ENCODE measurements around the gene CANT1. TPM values are rescaled to one million over a fixed set of nuclear protein-coding genes. Genes with fewer than 3 reads are reported as not detected.

The CANT1 gene
- total RNA-seq, 4 donors from 2014 or later: 9.2 to 40.6 (median 21.5) TPM

DNA sequence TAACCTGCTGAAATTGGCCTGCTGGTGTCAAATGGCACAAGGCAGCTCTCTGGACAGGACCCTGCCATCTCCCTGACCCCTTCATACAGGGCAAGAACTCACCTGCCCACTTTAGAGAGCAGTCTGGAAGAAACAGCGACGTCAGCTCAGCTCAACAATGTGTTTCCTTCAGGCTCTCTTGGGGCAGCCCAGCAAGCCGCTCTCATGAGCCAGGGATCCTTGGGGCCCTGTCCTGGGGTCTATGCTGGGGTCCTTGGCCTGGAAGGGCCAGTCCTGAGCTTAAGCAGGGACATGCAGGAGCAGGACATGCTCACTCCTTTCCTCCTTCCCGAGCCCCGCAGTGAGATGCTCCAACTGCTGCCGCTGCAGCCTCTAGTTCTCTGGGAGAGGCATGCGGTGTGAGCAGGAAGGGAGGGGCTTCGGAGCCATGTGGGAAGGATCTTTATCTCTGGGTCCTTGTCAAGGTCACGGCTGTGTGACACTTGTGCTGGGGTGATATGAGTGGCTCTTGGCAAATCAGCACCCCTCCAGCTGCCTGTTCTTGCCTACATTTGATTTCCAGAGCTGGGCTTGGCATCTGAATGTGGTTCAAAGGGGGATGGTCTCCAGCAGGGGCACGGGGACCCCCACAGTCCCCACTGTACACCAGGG is 17.8 kb upstream of the CANT1 start:
- intact Hi-C loops (cut with DNase I; ENCODE audit: low total_unique reads): no loop called here
- peak; percentile 15 to 19 for DNase-seq
- no peaks in the 10 kb centered on the region for H3K9me3 ChIP-seq
- H3K4me3 ChIP-seq: no peak overlapping the region
- H3K27ac ChIP-seq: peak overlapping the region; percentile 48 to 53
- TF ChIP-seq, protein P1, sequence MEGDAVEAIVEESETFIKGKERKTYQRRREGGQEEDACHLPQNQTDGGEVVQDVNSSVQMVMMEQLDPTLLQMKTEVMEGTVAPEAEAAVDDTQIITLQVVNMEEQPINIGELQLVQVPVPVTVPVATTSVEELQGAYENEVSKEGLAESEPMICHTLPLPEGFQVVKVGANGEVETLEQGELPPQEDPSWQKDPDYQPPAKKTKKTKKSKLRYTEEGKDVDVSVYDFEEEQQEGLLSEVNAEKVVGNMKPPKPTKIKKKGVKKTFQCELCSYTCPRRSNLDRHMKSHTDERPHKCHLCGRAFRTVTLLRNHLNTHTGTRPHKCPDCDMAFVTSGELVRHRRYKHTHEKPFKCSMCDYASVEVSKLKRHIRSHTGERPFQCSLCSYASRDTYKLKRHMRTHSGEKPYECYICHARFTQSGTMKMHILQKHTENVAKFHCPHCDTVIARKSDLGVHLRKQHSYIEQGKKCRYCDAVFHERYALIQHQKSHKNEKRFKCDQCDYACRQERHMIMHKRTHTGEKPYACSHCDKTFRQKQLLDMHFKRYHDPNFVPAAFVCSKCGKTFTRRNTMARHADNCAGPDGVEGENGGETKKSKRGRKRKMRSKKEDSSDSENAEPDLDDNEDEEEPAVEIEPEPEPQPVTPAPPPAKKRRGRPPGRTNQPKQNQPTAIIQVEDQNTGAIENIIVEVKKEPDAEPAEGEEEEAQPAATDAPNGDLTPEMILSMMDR (IDR thresholded peaks at IDR 0.05): no peak
- TF ChIP-seq POLR2A (IDR thresholded peaks at IDR 0.05): no peak
- H3K27me3 ChIP-seq: no peaks in the 10 kb centered on the region
- H3K36me3 ChIP-seq: no peaks in the 10 kb centered on the region
- H3K4me1 ChIP-seq: peaks cover 7 to 20% of the 10 kb centered on the region in 2 donors

DNA sequence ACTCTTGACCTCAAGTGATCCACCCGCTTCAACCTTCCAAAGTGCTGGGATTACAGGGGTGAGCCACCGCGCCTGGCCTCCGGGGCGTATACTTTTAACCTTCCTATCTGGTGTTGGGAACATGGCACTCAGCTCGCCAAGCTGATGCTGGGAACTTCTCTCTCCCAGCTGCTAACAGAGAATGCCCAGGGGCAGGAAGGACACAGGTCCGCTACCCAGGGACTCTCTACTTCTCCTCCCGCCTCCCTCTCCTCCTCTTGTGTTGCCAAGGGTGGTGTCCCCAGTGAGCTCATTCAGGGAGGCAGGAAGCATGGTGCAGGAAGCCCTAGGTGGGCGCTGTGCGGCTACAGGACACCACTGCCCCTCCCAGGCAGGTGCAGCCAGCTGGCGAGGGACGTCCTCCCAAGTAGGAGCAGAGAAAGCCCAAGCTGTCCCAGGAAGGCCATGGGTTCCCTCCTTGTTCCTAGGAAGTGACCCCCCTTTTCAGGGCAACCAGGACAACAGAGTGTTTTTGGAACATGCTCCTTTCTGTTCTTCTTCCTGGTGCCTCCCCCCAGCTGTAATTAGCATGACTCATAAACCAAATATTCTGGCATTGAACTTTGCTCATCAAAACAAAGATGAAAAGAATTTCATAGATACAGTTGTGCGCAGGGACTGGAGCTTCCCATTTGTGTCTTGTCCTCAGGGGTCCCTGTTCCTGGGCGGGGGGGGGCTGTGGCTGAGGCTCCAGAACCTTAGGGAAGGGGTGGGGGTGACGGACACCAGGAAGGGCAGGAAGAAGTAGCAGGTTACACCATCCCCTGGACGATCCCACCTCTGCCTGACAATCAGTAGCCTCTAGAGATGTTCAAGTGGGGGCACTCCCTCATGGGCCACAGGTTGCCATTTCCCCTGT is 17.1 kb upstream of the CANT1 start:
- no peak overlapping the region for H3K4me3 ChIP-seq

DNA sequence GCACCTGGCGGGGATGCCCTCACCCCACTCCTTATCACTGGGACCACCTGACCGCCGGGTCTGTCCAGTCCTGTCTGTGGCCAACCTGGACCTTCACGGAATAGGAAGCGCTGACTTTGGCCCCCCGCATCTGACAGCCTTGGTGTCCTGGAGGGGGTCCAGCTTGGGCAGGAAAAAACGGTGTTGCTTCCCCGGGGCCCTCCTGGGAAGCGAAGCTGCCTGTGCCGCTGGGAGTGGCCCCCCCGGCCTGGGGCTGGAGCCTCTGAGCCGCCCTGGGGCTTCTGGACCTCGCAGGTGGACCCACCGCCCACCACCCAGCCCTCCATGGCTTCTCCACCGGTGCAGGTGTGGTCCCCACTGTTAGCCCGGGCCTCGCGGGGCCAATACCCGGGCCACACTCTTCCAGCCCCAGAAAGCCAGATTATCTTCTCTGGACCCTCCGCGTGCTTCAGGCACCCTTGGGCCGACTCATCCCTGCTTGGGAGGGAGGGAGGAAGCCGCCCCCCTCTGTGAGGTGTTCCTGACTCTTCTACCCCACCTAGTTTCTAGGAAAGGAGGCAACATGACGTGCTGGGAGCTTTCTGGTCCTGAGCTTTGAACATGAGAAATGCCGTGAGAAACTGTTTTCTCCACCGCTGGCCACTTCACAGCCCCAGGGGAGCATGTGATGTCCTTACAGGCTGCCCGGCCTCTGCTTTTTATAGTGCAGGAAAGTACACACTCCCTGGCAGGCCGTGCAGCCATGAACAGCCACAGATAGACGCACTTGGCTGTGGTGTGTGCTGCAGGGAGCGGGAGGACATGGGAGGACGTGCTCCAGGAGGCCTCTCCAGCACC is 15.6 kb upstream of the CANT1 start:
- Histone ChIP-seq H3K9me3 (no peaks in the 10 kb centered on the region), H3K4me3 (peak overlapping the region; percentile 51 to 55), H3K36me3 (no peaks in the 10 kb centered on the region), H3K27ac (peak overlapping the region; percentile 48 to 53), H3K27me3 (no peaks in the 10 kb centered on the region), H3K4me1 (peaks cover 7 to 23% of the 10 kb centered on the region in 2 donors)
- DNase-seq: peak in 1 of 2 donors; percentile 27
- TF ChIP-seq, protein P1 (IDR thresholded peaks at IDR 0.05): no peak
- TF ChIP-seq POLR2A (IDR thresholded peaks at IDR 0.05): no peak
- intact Hi-C loops (cut with DNase I; ENCODE audit: low total_unique reads): no loop called here

More for the DNA sequence above, 17.1 kb upstream of the CANT1 start:
- TF ChIP-seq POLR2A (IDR thresholded peaks at IDR 0.05): peak in 1 of 2 donors; percentile 30
- TF ChIP-seq, protein P1 (IDR thresholded peaks at IDR 0.05): no peak
- peak in 1 of 2 donors; percentile 19 for DNase-seq
- no peaks in the 10 kb centered on the region for H3K36me3 ChIP-seq
- peaks cover 7 to 20% of the 10 kb centered on the region in 2 donors for H3K4me1 ChIP-seq
- H3K27ac ChIP-seq: peak overlapping the region; percentile 48 to 53
- intact Hi-C loops (cut with DNase I; ENCODE audit: low total_unique reads): no loop called here
- no peaks in the 10 kb centered on the region for H3K9me3 ChIP-seq
- no peaks in the 10 kb centered on the region for H3K27me3 ChIP-seq

GRCh38 chr17:79023886-79024771 is 14.6 kb upstream of the CANT1 start, which contains the start of gene C1QTNF1:
Gene C1QTNF1 (plus strand): TSS chr17:79024169. CDS start chr17:79043969, 19,800 bp downstream.
- Histone ChIP-seq H3K27ac (peak within 1 kb of the TSS; percentile 47 to 53), H3K4me3 (peak within 1 kb of the TSS; percentile 51 to 55), H3K27me3 (no peaks in the 10 kb centered on the region), H3K4me1 (peaks cover 7 to 23% of the 10 kb centered on the region in 2 donors), H3K36me3 (no peaks in the 10 kb centered on the region), H3K9me3 (no peaks in the 10 kb centered on the region)
- peak in 1 of 2 donors; percentile 62 for DNase-seq
- TF ChIP-seq, protein P1 (IDR thresholded peaks at IDR 0.05): peak in 3 of 4 experiments; percentile 28 to 57 (median 36)
- peak; percentile 10 to 31 for TF ChIP-seq POLR2A (IDR thresholded peaks at IDR 0.05)
- intact Hi-C loops (cut with DNase I; ENCODE audit: low total_unique reads): no loop called here
